GM12878 (cell line): Measurements from ENCODE around the gene SLC11A2. TPM values are rescaled to one million over a fixed set of nuclear protein-coding genes. Genes with fewer than 3 reads are reported as not detected.
A peak's percentile ranks its signal among the peaks of the same experiment; 100 is the strongest.

Experiments
- ATAC-seq: fragments of 200-7000 bp; cut with Tn5 transposase; 3 replicates; pipeline ENCODE4 v1.9.1; 2020; ENCODE audit warnings: mild to moderate bottlenecking, moderate library complexity
- BruUV-seq: library from RNA; stranded (reverse); fragments of 400-500 nt; replicated peaks from 2 replicates; lab custom pipeline; 2021; lab: Mats Ljungman, UMichigan
- CTCF ChIA-PET: fragments of 300-600 bp; sonication (Branson Sonifier 250); formaldehyde crosslinking; extraction: SDS; loops from one replicate; lab custom pipeline; 2021; ENCODE audit warnings: inconsistent platforms; lab: Yijun Ruan, JAX
- POLR2A ChIA-PET: fragments of 350-600 bp; formaldehyde crosslinking; extraction: SDS; loops from one replicate; lab custom pipeline; 2021; ENCODE audit warnings: inconsistent platforms; lab: Charles Lee
- RAD21 ChIA-PET: fragments of 300-600 bp; sonication (Branson Sonifier 250); formaldehyde crosslinking; loops from one replicate; lab custom pipeline; 2023; ENCODE audit warnings: antibody characterized with exemption; ENCODE audit not compliant: unreplicated experiment; lab: Charles Lee
- SMC1A ChIA-PET: fragments of 300-600 bp; sonication (Branson Sonifier 250); formaldehyde crosslinking; loops from one replicate; lab custom pipeline; 2023; ENCODE audit not compliant: unreplicated experiment, uncharacterized antibody; lab: Charles Lee
- DNase-seq: peaks from one replicate; pipeline ENCODE4 v3.0.0-alpha.2; 2011; ENCODE audit warnings: low read depth, low spot score
- FAIRE-seq: peaks from 3 replicates; lab custom pipeline; 2011; peaks lifted over from hg19 to GRCh38; lab: Jason Lieb, UNC
- H2AFZ ChIP-seq: 2 replicates; pipeline ENCODE4 v1.6.0; 2011; ENCODE audit warnings: low read depth, low read length, control low read depth; ENCODE audit not compliant: control insufficient read depth
- H3K27ac ChIP-seq: 2 replicates; pipeline ENCODE4 v1.5.1; 2011; ENCODE audit warnings: control low read depth; ENCODE audit not compliant: control insufficient read depth, insufficient read depth
- H3K27me3 ChIP-seq, 2 experiments: replicated peaks in 1 of 2; 2 replicates each; pipeline versions ENCODE4 v1.6.0 to v1.6.1; 2011; ENCODE audit warnings: low read length in 1 of 2; ENCODE audit not compliant: control insufficient read depth in 2 of 2, insufficient read depth in 2 of 2
- H3K36me3 ChIP-seq, 2 experiments: 2 replicates each; pipeline ENCODE4 v1.5.1; 2011; ENCODE audit warnings: low read length in 1 of 2; ENCODE audit not compliant: control insufficient read depth in 2 of 2, insufficient read depth in 2 of 2
- H3K4me1 ChIP-seq: 2 replicates; pipeline ENCODE4 v1.6.1; 2011; ENCODE audit warnings: mild to moderate bottlenecking, low read length, moderate library complexity, mixed read lengths; ENCODE audit not compliant: control insufficient read depth, insufficient read depth
- H3K4me2 ChIP-seq: 2 replicates; pipeline ENCODE4 v1.6.0; 2011; ENCODE audit warnings: control low read depth; ENCODE audit not compliant: control insufficient read depth, insufficient read depth
- H3K4me3 ChIP-seq: fragments of 200-600 bp; sonication (generic); 2 replicates; pipeline ENCODE4 v1.5.1; 2016
- H3K79me2 ChIP-seq: 2 replicates; pipeline ENCODE4 v1.6.0; 2011; ENCODE audit warnings: low read length; ENCODE audit not compliant: control insufficient read depth, insufficient read depth
- H3K9ac ChIP-seq: 2 replicates; pipeline ENCODE4 v1.8.0; 2011; ENCODE audit warnings: low read length, control low read depth, mixed read lengths; ENCODE audit not compliant: control insufficient read depth, insufficient read depth
- H3K9me3 ChIP-seq: replicated peaks from 3 replicates; pipeline ENCODE4 v1.5.1; 2011; ENCODE audit warnings: mild to moderate bottlenecking, low read length; ENCODE audit not compliant: control insufficient read depth, insufficient read depth
- H4K20me1 ChIP-seq: 2 replicates; pipeline ENCODE4 v1.6.0; 2011; ENCODE audit not compliant: control insufficient read depth, insufficient read depth
- BHLHE40 ChIP-seq, 2 experiments: fragments of 450-650 bp in 1 of 2; IDR thresholded peaks; 2 replicates each; pipeline ENCODE4 v1.6.1; 2011 to 2017; ENCODE audit warnings: low read depth in 2 of 2, borderline replicate concordance in 1 of 2, improper control_type of control experiment in 1 of 2, low read length in 1 of 2, mild to moderate bottlenecking in 1 of 2
- CTCF ChIP-seq, 3 experiments: IDR thresholded peaks in 2 of 3; conservative IDR thresholded peaks in 1 of 3; 2 replicates each; pipeline ENCODE4 v1.5.1; 2011; ENCODE audit warnings: low read depth in 3 of 3, low read length in 3 of 3, mild to moderate bottlenecking in 3 of 3, control low read depth in 2 of 3, moderate library complexity in 2 of 3, inconsistent platforms in 1 of 3, mixed read lengths in 1 of 3; ENCODE audit not compliant: control insufficient read depth in 2 of 3, insufficient read depth in 1 of 3; ENCODE audit errors: extremely low read depth in 1 of 3
- EED ChIP-seq: sonication (generic); IDR thresholded peaks from 2 replicates; pipeline ENCODE4 v1.6.1; 2016; ENCODE audit warnings: antibody characterized with exemption, low read depth
- FOXK2 ChIP-seq: fragments of 450-650 bp; IDR thresholded peaks from 2 replicates; pipeline ENCODE4 v1.6.1; 2017; ENCODE audit warnings: mild to moderate bottlenecking, moderate library complexity
- JUNB ChIP-seq: IDR thresholded peaks from 2 replicates; pipeline ENCODE4 v1.6.1; 2016; ENCODE audit warnings: antibody characterized with exemption, mild to moderate bottlenecking
- MYB ChIP-seq: fragments of 150-350 bp; IDR thresholded peaks from 2 replicates; pipeline ENCODE4 v1.6.1; 2014; ENCODE audit warnings: mild to moderate bottlenecking, low read depth, low read length, borderline replicate concordance
- NR2C1 ChIP-seq: fragments of 450-650 bp; IDR thresholded peaks from 2 replicates; pipeline ENCODE4 v1.6.1; 2017; ENCODE audit warnings: antibody characterized with exemption, mild to moderate bottlenecking, moderate library complexity
- PKNOX1 ChIP-seq: fragments of 450-650 bp; IDR thresholded peaks from 2 replicates; pipeline ENCODE4 v1.6.1; 2016; ENCODE audit warnings: mild to moderate bottlenecking
- PML ChIP-seq: IDR thresholded peaks from 2 replicates; pipeline ENCODE4 v1.6.1; 2012; ENCODE audit warnings: low read length, inconsistent platforms
- SIX5 ChIP-seq: IDR thresholded peaks from 2 replicates; pipeline ENCODE4 v1.6.1; 2011; ENCODE audit warnings: mild to moderate bottlenecking, low read depth, low read length, moderate library complexity; ENCODE audit not compliant: severe bottlenecking
- TARDBP ChIP-seq: IDR thresholded peaks from 2 replicates; pipeline ENCODE4 v1.6.1; 2016; ENCODE audit warnings: borderline replicate concordance
- USF2 ChIP-seq: IDR thresholded peaks from 2 replicates; pipeline ENCODE4 v1.6.1; 2011; ENCODE audit warnings: low read depth, low read length, improper control_type of control experiment, borderline replicate concordance
- ZBTB4 ChIP-seq: fragments of 450-650 bp; formaldehyde crosslinking; IDR thresholded peaks from 2 replicates; pipeline ENCODE4 v1.4.0; 2022; ENCODE audit warnings: mild to moderate bottlenecking, moderate library complexity
- ZNF207 ChIP-seq: fragments of 450-650 bp; IDR thresholded peaks from 2 replicates; pipeline ENCODE4 v1.6.1; 2014; ENCODE audit warnings: antibody characterized with exemption, mild to moderate bottlenecking, borderline replicate concordance
- WGBS: methylation state at CpG from one replicate; pipeline ENCODE4 v1.1.6; 2016; ENCODE audit warnings: low lambda C conversion rate; ENCODE audit not compliant: insufficient replicate concordance, insufficient coverage; ENCODE audit errors: missing lambda C conversion rate; 5-methylcytosine and 5-hydroxymethylcytosine counted together
- in situ Hi-C: fragments of 300-500 bp; cut with MboI; formaldehyde crosslinking; loops from 9 replicates; pipeline ENCODE4 v1.14.3; 2018; ENCODE audit warnings: mixed read lengths
- intact Hi-C: fragments of 100-400 bp; cut with micrococcal nuclease; formaldehyde crosslinking; loops from one replicate; pipeline ENCODE4 v1.14.2; 2022; ENCODE audit not compliant: unreplicated experiment
- polyA plus RNA-seq, 11 experiments: library from polyadenylated mRNA; depleted of rRNA in 4 of 11; unstranded in 6 of 11; stranded (reverse) in 5 of 11; fragments of >200 nt; fragmentation: Nextera tagmentation in 4 of 11; fragmentation: Illumina TruSeq in 1 of 11; extraction: Ambion mirVana in 4 of 11; extraction: Trizol in 1 of 11; gene quantifications; 1 replicate in 1 of 11; 2 replicates in 10 of 11; pipeline versions ENCODE4 v1.2.1 to v1.2.3, GENCODE V29; 2011 to 2016; ENCODE audit warnings: inconsistent platforms in 2 of 11, missing spikeins in 2 of 11, low read depth in 1 of 11
- total RNA-seq, 4 experiments: library from RNA; depleted of rRNA in 3 of 4; stranded (reverse); fragments of >200 nt in 3 of 4; fragmentation: Illumina TruSeq in 1 of 4; extraction: Trizol in 1 of 4; gene quantifications; 2 replicates each; pipeline versions ENCODE4 v1.2.1 to v1.2.3, GENCODE V29; 2013 to 2021

Gene SLC11A2
- total and polyA plus RNA-seq, 10 of the 15 experiments (the other 5 are each of a cell fraction or from before 2014, with no cell fraction given): 6.2 to 29.4 (median 15.6) TPM

GRCh38 chr12:51036279-51036678 lies 10.1 kb upstream of the SLC11A2 start (continued):
- TF ChIP-seq MYB (no peak), PKNOX1 (no peak)

DNA sequence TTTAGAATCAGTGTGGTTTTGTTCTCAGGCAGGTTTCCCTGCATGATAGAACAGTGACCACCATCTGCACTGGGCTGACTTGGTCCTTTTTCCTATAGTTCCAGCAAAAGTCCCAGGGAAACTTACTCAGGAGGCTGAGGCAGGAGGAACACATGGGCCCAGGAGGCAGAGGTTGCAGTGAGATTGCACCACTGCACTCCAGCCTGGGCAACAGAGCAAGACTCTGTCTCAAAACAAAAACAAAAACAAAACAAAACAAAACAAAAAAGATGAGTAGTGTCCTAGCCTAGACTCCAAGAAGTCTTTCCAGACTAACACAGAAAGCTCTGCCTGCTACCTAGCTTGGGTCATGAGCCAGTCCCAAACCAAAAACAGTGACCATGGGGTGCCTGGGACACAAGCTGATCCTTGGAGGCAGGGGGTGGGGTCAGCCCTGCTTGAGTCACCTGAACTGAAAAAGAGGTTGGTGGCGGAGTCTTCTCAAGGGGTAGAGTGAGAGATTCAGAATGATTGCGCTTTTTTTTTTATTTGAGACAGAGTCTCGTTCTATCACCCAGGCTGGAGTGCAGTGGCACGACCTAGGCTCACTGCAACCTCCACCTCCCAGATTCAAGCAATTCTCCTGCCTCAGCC lies 7.4 kb upstream of the SLC11A2 start:
- H3K9me3 ChIP-seq: no peaks in the 10 kb centered on the region
- no peak overlapping the region for H3K9ac ChIP-seq
- H3K4me3 ChIP-seq: no peak overlapping the region
- BruUV-seq: no TSS peak
- H3K4me1 ChIP-seq: no peaks in the 10 kb centered on the region
- H3K27ac ChIP-seq: no peak overlapping the region
- FAIRE-seq: no peak
- no peak for ATAC-seq
- RAD21 ChIA-PET: interaction anchor here (1.0 kb wide), 1 partner anchor 208 kb away, joined by 3 read pairs; no protein-coding TSS in a partner anchor
- CTCF ChIA-PET: interaction anchor here (0.7 to 1.2 kb wide), 2 partner anchors 18 to 307 kb away, joined by 3 read pairs; no protein-coding TSS in a partner anchor
- intact Hi-C loops: no loop called here
- H3K79me2 ChIP-seq: no peaks in the 10 kb centered on the region
- no peak for DNase-seq
- H2AFZ ChIP-seq: peak overlapping the region; percentile 37; the same call in 1 of the 2 replicates
- no peak overlapping the region for H3K4me2 ChIP-seq
- H4K20me1 ChIP-seq: no peaks in the 10 kb centered on the region
- H3K27me3 ChIP-seq: no peaks in the 10 kb centered on the region
- SMC1A ChIA-PET: interaction anchor here (1.3 kb wide), 1 partner anchor 307 kb away, joined by 4 read pairs; no protein-coding TSS in a partner anchor
- no peaks in the 10 kb centered on the region for H3K36me3 ChIP-seq
- POLR2A ChIA-PET: no interaction called here
- in situ Hi-C loops: no loop called here
- 77% methylated on average over 4 of the region's 4 CpGs for WGBS
- TF ChIP-seq CTCF (IDR thresholded peaks at IDR 0.05 in 2 of 3, conservative IDR thresholded peaks at IDR 0.05 in 1 of 3; ENCODE audit: control insufficient read depth in 2 of 3, extremely low read depth in 1 of 3, insufficient read depth in 1 of 3, low read depth in 3 of 3, low read length in 3 of 3) (no peak), EED (no peak), USF2 (no peak), FOXK2 (no peak), SIX5 (no peak), ZBTB4 (CRISPR knock-in tag) (no peak), NR2C1 (no peak), ZNF207 (no peak), BHLHE40 (IDR thresholded peaks at IDR 0.05; ENCODE audit: borderline replicate concordance in 1 of 2, low read depth in 2 of 2, low read length in 1 of 2) (no peak), TARDBP (no peak), PML (no peak), JUNB (no peak)
